ENCODE measurements around the gene PCA3.

- TF ChIP-seq CTCF (IDR thresholded peaks at IDR 0.05) (no peak), POLR2A (IDR thresholded peaks at IDR 0.05; ENCODE audit: low read length) (no peak), HOXB5 (CRISPR knock-in tag; IDR thresholded peaks at IDR 0.05) (no peak), SREBF2 (IDR thresholded peaks at IDR 0.05) (no peak), EP300 (IDR thresholded peaks at IDR 0.05) (no peak), TP53 (CRISPR knock-in tag; IDR thresholded peaks at IDR 0.05) (no peak), HMGXB4 (CRISPR knock-in tag; IDR thresholded peaks at IDR 0.05; ENCODE audit: borderline replicate concordance) (no peak), RNF2 (IDR thresholded peaks at IDR 0.05; ENCODE audit: borderline replicate concordance, low read depth) (no peak), RAD21 (conservative IDR thresholded peaks at IDR 0.05 in 1 of 2, IDR thresholded peaks at IDR 0.05 in 1 of 2) (no peak), KDM5A (IDR thresholded peaks at IDR 0.05) (no peak)
These were observed 7.1 kb upstream of the PCA3 start for GRCh38 chr9:76756941-76757673.
